HepG2 (cell line): ENCODE results near the gene CST3. TPM values are rescaled to one million over a fixed set of nuclear protein-coding genes. Genes with fewer than 3 reads are reported as not detected.

Experiments
- BCL6 ChIP-seq: IDR thresholded peaks from 2 replicates; pipeline ENCODE4 v1.6.1; 2016; ENCODE audit warnings: missing genetic modification reagents, missing compliant biosample characterization
- CHCHD3 ChIP-seq: sonication (generic); formaldehyde crosslinking; IDR thresholded peaks from 2 replicates; pipeline ENCODE4 v1.8.0; 2022; ENCODE audit warnings: mild to moderate bottlenecking, missing genetic modification reagents, moderate library complexity
- GATAD2A ChIP-seq: IDR thresholded peaks from 2 replicates; pipeline ENCODE4 v1.6.1; 2016
- KLF15 ChIP-seq: sonication (generic); formaldehyde crosslinking; IDR thresholded peaks from 2 replicates; pipeline ENCODE4 v1.8.1; 2023; ENCODE audit warnings: borderline replicate concordance, mild to moderate bottlenecking, inconsistent platforms, missing genetic modification reagents, mixed read lengths
- KLF6 ChIP-seq: IDR thresholded peaks from 2 replicates; pipeline ENCODE4 v1.8.0; 2016; ENCODE audit warnings: missing biosample characterization, missing genetic modification reagents
- MED1 ChIP-seq: sonication (generic); formaldehyde crosslinking; IDR thresholded peaks from 2 replicates; pipeline ENCODE4 v1.4.0; 2020; ENCODE audit warnings: missing genetic modification reagents
- NONO ChIP-seq, 2 experiments: fragments of 450-650 bp in 1 of 2; sonication (generic) in 1 of 2; formaldehyde crosslinking in 1 of 2; IDR thresholded peaks in 1 of 2; conservative IDR thresholded peaks in 1 of 2; 2 replicates each; pipeline versions ENCODE4 v1.6.1 to v1.8.0; 2017 to 2022; ENCODE audit warnings: mild to moderate bottlenecking in 1 of 2, missing genetic modification reagents in 1 of 2, moderate library complexity in 1 of 2
- NR2F6 ChIP-seq, 2 experiments: IDR thresholded peaks; 2 replicates each; pipeline ENCODE4 v1.6.1; 2016; ENCODE audit warnings: antibody characterized with exemption in 1 of 2, mild to moderate bottlenecking in 1 of 2
- POLR2A ChIP-seq, 2 experiments: IDR thresholded peaks; 2 replicates each; pipeline ENCODE4 v1.6.1; 2011; ENCODE audit warnings: low read depth in 2 of 2, low read length in 2 of 2, mild to moderate bottlenecking in 1 of 2, moderate library complexity in 1 of 2; ENCODE audit not compliant: insufficient read depth in 1 of 2
- SP5 ChIP-seq: IDR thresholded peaks from 2 replicates; pipeline ENCODE4 v1.6.1; 2016; ENCODE audit warnings: low read depth, borderline replicate concordance
- TARDBP ChIP-seq: sonication (generic); formaldehyde crosslinking; IDR thresholded peaks from 2 replicates; pipeline ENCODE4 v1.8.0; 2022; ENCODE audit warnings: mild to moderate bottlenecking, missing genetic modification reagents
- TBL1XR1 ChIP-seq: fragments of 150-350 bp; IDR thresholded peaks from 2 replicates; pipeline ENCODE4 v1.6.1; 2014; ENCODE audit warnings: borderline replicate concordance, low read length; ENCODE audit not compliant: partially characterized antibody
- TCF7 ChIP-seq: sonication (generic); IDR thresholded peaks from 2 replicates; pipeline ENCODE4 v1.6.1; 2016; ENCODE audit warnings: antibody characterized with exemption, low read depth
- ZNF292 ChIP-seq: sonication (generic); formaldehyde crosslinking; IDR thresholded peaks from 2 replicates; pipeline ENCODE4 v1.8.1; 2022; ENCODE audit warnings: mild to moderate bottlenecking, low read depth, missing genetic modification reagents, borderline replicate concordance
- ZNF431 ChIP-seq: sonication (generic); formaldehyde crosslinking; IDR thresholded peaks from 2 replicates; pipeline ENCODE4 v1.9.0; 2022; ENCODE audit warnings: missing genetic modification reagents, low read depth, mild to moderate bottlenecking, borderline replicate concordance
- ZNF670 ChIP-seq: sonication (generic); formaldehyde crosslinking; IDR thresholded peaks from 2 replicates; pipeline ENCODE4 v1.8.0; 2022; ENCODE audit warnings: mild to moderate bottlenecking, missing genetic modification reagents, borderline replicate concordance
- ZNF749 ChIP-seq: sonication (generic); formaldehyde crosslinking; IDR thresholded peaks from 2 replicates; pipeline ENCODE4 v1.8.0; 2022; ENCODE audit warnings: mild to moderate bottlenecking, missing genetic modification reagents, moderate library complexity, borderline replicate concordance
- ZNF788 ChIP-seq: sonication (generic); formaldehyde crosslinking; IDR thresholded peaks from 2 replicates; pipeline ENCODE4 v1.5.0; 2020; ENCODE audit warnings: mild to moderate bottlenecking, missing genetic modification reagents, borderline replicate concordance
- ZNF792 ChIP-seq: IDR thresholded peaks from 2 replicates; pipeline ENCODE4 v1.6.1; 2016
- polyA plus RNA-seq, 8 experiments: library from polyadenylated mRNA; depleted of rRNA in 3 of 8; stranded (reverse) in 7 of 8; unstranded in 1 of 8; fragments of >200 nt; fragmentation: Illumina TruSeq in 4 of 8; extraction: Trizol in 4 of 8; gene quantifications; 2 replicates each; pipeline versions ENCODE4 v1.2.1 to v1.2.3, GENCODE V29; 2011 to 2016; ENCODE audit warnings: low read depth in 4 of 8, missing spikeins in 1 of 8, mixed read lengths in 1 of 8; ENCODE audit not compliant: insufficient read depth in 1 of 8
- total RNA-seq, 5 experiments: library from RNA; depleted of rRNA; stranded (reverse); fragments of >200 nt; fragmentation: Illumina TruSeq; extraction: Trizol; gene quantifications; 2 replicates each; pipeline ENCODE4 v1.2.3, GENCODE V29; 2016; ENCODE audit warnings: low read depth in 1 of 5
- TF ChIP-seq, protein P1 (sequence below): IDR thresholded peaks from 2 replicates; pipeline ENCODE4 v1.6.1; 2016; ENCODE audit warnings: low read depth
- TF ChIP-seq, protein P2 (sequence below): sonication (generic); formaldehyde crosslinking; IDR thresholded peaks from 2 replicates; pipeline ENCODE4 v1.4.0; 2020; ENCODE audit warnings: missing genetic modification reagents
- TF ChIP-seq, protein P3 (sequence below): sonication (generic); formaldehyde crosslinking; IDR thresholded peaks from 2 replicates; pipeline ENCODE4 v1.4.0; 2020; ENCODE audit warnings: low read depth, mild to moderate bottlenecking, missing genetic modification reagents
- TF ChIP-seq, protein P4 (sequence below): sonication (generic); formaldehyde crosslinking; IDR thresholded peaks from 2 replicates; pipeline ENCODE4 v1.5.0; 2020; ENCODE audit warnings: mild to moderate bottlenecking, low read depth, missing genetic modification reagents, borderline replicate concordance
- TF ChIP-seq, protein P5 (sequence below): sonication (generic); formaldehyde crosslinking; IDR thresholded peaks from 2 replicates; pipeline ENCODE4 v1.5.0; 2020; ENCODE audit warnings: missing genetic modification reagents

The CST3 gene
- total and polyA plus RNA-seq, 2 of the 13 experiments (the other 11 are each of a cell fraction or from before 2014, with no cell fraction given) = 690 to 1,005 TPM

DNA sequence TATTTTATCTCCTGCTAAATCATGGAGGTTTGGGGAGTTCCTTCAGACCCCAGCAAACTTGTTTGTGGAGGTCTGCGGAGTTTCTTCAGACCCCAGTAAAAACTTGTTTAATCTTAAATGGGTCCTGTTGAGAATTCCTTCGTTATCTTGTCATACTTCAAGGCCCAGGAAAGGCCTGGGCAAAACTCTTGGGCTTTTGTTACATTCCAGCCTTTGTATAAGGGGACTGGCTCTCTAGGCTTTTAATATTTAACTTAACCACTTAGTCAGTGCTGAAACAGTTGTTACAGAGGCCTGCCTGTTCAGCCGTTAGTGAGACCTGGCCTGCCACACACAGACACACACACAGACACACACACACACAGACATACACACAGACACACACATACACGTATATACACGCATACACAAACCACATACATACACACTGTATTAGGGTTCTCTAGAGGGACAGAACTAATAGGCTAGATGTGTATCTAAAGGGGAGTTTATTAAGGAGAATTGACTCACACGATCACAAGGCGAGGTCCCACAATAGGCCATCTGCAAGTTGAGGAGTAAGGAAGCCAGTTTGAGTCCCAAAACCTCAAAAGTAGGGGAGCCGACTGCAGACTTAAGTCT, 21.3 kb upstream of the CST3 start (continued):
- TF ChIP-seq, protein P1, sequence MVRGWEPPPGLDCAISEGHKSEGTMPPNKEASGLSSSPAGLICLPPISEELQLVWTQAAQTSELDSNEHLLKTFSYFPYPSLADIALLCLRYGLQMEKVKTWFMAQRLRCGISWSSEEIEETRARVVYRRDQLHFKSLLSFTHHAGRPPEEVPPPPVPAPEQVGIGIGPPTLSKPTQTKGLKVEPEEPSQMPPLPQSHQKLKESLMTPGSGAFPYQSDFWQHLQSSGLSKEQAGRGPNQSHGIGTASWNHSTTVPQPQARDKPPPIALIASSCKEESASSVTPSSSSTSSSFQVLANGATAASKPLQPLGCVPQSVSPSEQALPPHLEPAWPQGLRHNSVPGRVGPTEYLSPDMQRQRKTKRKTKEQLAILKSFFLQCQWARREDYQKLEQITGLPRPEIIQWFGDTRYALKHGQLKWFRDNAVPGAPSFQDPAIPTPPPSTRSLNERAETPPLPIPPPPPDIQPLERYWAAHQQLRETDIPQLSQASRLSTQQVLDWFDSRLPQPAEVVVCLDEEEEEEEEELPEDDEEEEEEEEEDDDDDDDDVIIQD (CRISPR knock-in tag) = 0 out of 2 replicates have a peak, but pooled peaks have one; percentile 14
- TF ChIP-seq ZNF749 (CRISPR knock-in tag) (peak; percentile 45), GATAD2A (CRISPR knock-in tag) (peak; percentile 86), MED1 (peak; percentile 54), POLR2A (IDR thresholded peaks at IDR 0.05; ENCODE audit: insufficient read depth in 1 of 2, low read depth in 2 of 2, low read length in 2 of 2) (peak; percentile 71 to 72; a peak in 3 of 4 replicates), CHCHD3 (no peak), BCL6 (CRISPR knock-in tag) (peak; percentile 50), ZNF431 (0 out of 2 replicates have a peak, but pooled peaks have one; percentile 22), ZNF792 (CRISPR knock-in tag) (peak; percentile 69; the same call in 1 of the 2 replicates), ZNF788 (CRISPR knock-in tag) (peak; percentile 66; the same call in 1 of the 2 replicates), ZNF292 (CRISPR knock-in tag) (peak; percentile 96; the same call in 1 of the 2 replicates), NONO (IDR thresholded peaks at IDR 0.05) (no peak), NONO (CRISPR knock-in tag; conservative IDR thresholded peaks at IDR 0.05) (peak; percentile 64), ZNF670 (CRISPR knock-in tag) (peak; percentile 75; the same call in 1 of the 2 replicates), TCF7 (peak; percentile 41; the same call in 1 of the 2 replicates), NR2F6 (IDR thresholded peaks at IDR 0.05) (no peak), NR2F6 (CRISPR knock-in tag; IDR thresholded peaks at IDR 0.05) (peak; percentile 6; the same call in 1 of the 2 replicates), TBL1XR1 (peak; percentile 49), SP5 (CRISPR knock-in tag) (peak; percentile 9; the same call in 1 of the 2 replicates), KLF15 (CRISPR knock-in tag) (no peak), KLF6 (CRISPR knock-in tag) (no peak), TARDBP (CRISPR knock-in tag) (peak; percentile 68; the same call in 1 of the 2 replicates)
- TF ChIP-seq, protein P2, sequence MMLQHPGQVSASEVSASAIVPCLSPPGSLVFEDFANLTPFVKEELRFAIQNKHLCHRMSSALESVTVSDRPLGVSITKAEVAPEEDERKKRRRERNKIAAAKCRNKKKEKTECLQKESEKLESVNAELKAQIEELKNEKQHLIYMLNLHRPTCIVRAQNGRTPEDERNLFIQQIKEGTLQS = no peak
- TF ChIP-seq, protein P3, sequence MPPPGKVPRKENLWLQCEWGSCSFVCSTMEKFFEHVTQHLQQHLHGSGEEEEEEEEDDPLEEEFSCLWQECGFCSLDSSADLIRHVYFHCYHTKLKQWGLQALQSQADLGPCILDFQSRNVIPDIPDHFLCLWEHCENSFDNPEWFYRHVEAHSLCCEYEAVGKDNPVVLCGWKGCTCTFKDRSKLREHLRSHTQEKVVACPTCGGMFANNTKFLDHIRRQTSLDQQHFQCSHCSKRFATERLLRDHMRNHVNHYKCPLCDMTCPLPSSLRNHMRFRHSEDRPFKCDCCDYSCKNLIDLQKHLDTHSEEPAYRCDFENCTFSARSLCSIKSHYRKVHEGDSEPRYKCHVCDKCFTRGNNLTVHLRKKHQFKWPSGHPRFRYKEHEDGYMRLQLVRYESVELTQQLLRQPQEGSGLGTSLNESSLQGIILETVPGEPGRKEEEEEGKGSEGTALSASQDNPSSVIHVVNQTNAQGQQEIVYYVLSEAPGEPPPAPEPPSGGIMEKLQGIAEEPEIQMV (CRISPR knock-in tag) = no peak; the same call in 1 of the 2 replicates
- TF ChIP-seq, protein P4, sequence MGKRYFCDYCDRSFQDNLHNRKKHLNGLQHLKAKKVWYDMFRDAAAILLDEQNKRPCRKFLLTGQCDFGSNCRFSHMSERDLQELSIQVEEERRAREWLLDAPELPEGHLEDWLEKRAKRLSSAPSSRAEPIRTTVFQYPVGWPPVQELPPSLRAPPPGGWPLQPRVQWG (CRISPR knock-in tag) = no peak
- TF ChIP-seq, protein P5, sequence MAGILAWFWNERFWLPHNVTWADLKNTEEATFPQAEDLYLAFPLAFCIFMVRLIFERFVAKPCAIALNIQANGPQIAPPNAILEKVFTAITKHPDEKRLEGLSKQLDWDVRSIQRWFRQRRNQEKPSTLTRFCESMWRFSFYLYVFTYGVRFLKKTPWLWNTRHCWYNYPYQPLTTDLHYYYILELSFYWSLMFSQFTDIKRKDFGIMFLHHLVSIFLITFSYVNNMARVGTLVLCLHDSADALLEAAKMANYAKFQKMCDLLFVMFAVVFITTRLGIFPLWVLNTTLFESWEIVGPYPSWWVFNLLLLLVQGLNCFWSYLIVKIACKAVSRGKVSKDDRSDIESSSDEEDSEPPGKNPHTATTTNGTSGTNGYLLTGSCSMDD (CRISPR knock-in tag) = no peak
